ENCODE results near the gene HLA-DPA1. TPM values are rescaled to one million over a fixed set of nuclear protein-coding genes. Genes with fewer than 3 reads are reported as not detected.

The HLA-DPA1 gene
- total and polyA plus RNA-seq, 2 experiments from 2014 or later: 2.5 to 4.2 TPM

DNA sequence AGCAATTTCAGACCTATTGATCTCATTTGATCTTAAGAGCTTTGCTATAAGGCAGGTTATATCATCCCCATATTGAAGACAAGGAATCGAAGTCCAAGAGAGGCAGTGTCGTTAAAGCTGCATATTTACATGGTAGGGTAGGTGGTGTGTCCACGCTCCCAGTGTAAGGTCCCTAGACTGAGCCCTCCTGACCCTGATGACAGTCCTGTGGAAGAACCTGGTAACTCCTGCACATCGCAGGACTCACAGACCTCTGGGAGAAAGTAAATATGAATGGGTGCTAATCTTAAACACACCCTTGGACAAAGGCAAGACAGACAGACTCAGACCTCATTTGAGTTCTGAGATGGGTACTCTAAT lies 1.7 kb upstream of the HLA-DPA1 start:
- Histone ChIP-seq H3K4me2 (ENCODE audit: unreplicated experiment) (no peak overlapping the region), H3K27me3 (replicated peaks; ENCODE audit: insufficient read depth) (no peaks in the 10 kb centered on the region), H3K36me3 (ENCODE audit: low read depth) (no peaks in the 10 kb centered on the region), H3K9ac (no peak overlapping the region), H3K79me2 (ENCODE audit: insufficient read depth) (no peaks in the 10 kb centered on the region), H3F3A (ENCODE audit: insufficient read depth) (no peaks in the 10 kb centered on the region), H3K4me3 (no peak overlapping the region), H3K27ac (no peak overlapping the region), H3K4me1 (ENCODE audit: insufficient read depth) (no peaks in the 10 kb centered on the region), H4K20me1 (ENCODE audit: insufficient read depth) (no peaks in the 10 kb centered on the region), H3K9me3 (ENCODE audit: low read depth) (no peaks in the 10 kb centered on the region), H2AFZ (no peak overlapping the region), H3K9me2 (ENCODE audit: insufficient read depth) (no peaks in the 10 kb centered on the region)
- 78 to 84% methylated on average over 4 of the region's 4 CpGs for WGBS, 2 experiments (ENCODE audit: low coverage in 1 of 2, low lambda C conversion rate in 2 of 2, missing lambda C conversion rate in 2 of 2)
- TF ChIP-seq EZH2phosphoT487 (IDR thresholded peaks at IDR 0.05; ENCODE audit: insufficient read depth, low read depth): no peak
- TF ChIP-seq EZH2 (IDR thresholded peaks at IDR 0.05; ENCODE audit: insufficient read depth, poor library complexity, severe bottlenecking): no peak
- no peak for DNase-seq
- in situ Hi-C loops (cut with MboI): no loop called here

DNA sequence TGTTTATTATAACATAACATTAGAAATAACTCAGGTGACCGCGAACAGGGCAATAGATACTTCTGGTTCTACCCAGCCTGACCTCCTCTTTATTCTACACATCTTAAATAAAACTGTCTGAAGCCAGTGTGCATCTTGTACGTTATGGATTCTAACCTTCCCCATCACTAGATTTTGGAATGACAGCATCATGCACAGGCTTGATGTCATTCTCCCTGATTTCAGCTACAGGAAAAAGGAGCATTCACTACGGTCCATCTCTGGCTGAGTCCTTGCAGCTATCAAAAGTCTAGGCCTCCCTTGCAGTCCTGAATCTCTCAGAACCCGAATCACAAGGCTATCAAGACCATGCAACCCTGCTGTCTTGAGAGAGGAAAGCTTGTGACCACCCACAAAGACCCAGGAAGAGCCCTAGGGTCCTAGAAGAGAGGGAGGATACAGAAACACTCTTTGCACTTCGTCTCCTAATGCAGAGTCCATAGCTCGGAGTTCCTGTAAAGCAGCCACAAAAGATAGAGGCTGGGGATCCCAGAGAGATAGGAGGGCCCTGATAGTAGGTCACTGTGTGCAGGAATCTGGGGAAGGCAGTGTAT lies 845 bp downstream of the HLA-DPA1 start:
- no peak for DNase-seq
- H3K9me3 ChIP-seq (ENCODE audit: low read depth): no peaks in the 10 kb centered on the region
- H3K79me2 ChIP-seq (ENCODE audit: insufficient read depth): no peaks in the 10 kb centered on the region
- H3K4me2 ChIP-seq (ENCODE audit: unreplicated experiment): no peak overlapping the region
- no peak overlapping the region for H2AFZ ChIP-seq
- H3K4me1 ChIP-seq (ENCODE audit: insufficient read depth): no peaks in the 10 kb centered on the region
- H3K27me3 ChIP-seq (replicated peaks; ENCODE audit: insufficient read depth): no peaks in the 10 kb centered on the region
- no peak overlapping the region for H3K4me3 ChIP-seq
- H3K9me2 ChIP-seq (ENCODE audit: insufficient read depth): no peaks in the 10 kb centered on the region
- TF ChIP-seq EZH2 (IDR thresholded peaks at IDR 0.05; ENCODE audit: insufficient read depth, poor library complexity, severe bottlenecking) (no peak), EZH2phosphoT487 (IDR thresholded peaks at IDR 0.05; ENCODE audit: insufficient read depth, low read depth) (no peak)
- H3K27ac ChIP-seq: no peak overlapping the region
- H3K9ac ChIP-seq: no peak overlapping the region
- H3K36me3 ChIP-seq (ENCODE audit: low read depth): no peaks in the 10 kb centered on the region
- no peaks in the 10 kb centered on the region for H3F3A ChIP-seq (ENCODE audit: insufficient read depth)
- no peaks in the 10 kb centered on the region for H4K20me1 ChIP-seq (ENCODE audit: insufficient read depth)
- in situ Hi-C loops (cut with MboI): no loop called here
- 60 to 70% methylated on average over 7 of the region's 7 CpGs for WGBS, 2 experiments (ENCODE audit: low coverage in 1 of 2, low lambda C conversion rate in 2 of 2, missing lambda C conversion rate in 2 of 2)

- Histone ChIP-seq H3K4me2 (ENCODE audit: unreplicated experiment) (no peak overlapping the region), H2AFZ (no peak overlapping the region), H3K27ac (no peak overlapping the region), H3K36me3 (ENCODE audit: low read depth) (no peaks in the 10 kb centered on the region), H3F3A (ENCODE audit: insufficient read depth) (no peaks in the 10 kb centered on the region), H3K27me3 (replicated peaks; ENCODE audit: insufficient read depth) (no peaks in the 10 kb centered on the region), H3K9me3 (ENCODE audit: low read depth) (no peaks in the 10 kb centered on the region), H3K9ac (no peak overlapping the region), H4K20me1 (ENCODE audit: insufficient read depth) (no peaks in the 10 kb centered on the region), H3K4me1 (ENCODE audit: insufficient read depth) (no peaks in the 10 kb centered on the region), H3K4me3 (no peak overlapping the region), H3K9me2 (ENCODE audit: insufficient read depth) (no peaks in the 10 kb centered on the region), H3K79me2 (ENCODE audit: insufficient read depth) (no peaks in the 10 kb centered on the region)
- in situ Hi-C loops (cut with MboI): no loop called here
- WGBS, 2 experiments (ENCODE audit: low coverage in 1 of 2, low lambda C conversion rate in 2 of 2, missing lambda C conversion rate in 2 of 2): 77 to 81% methylated on average over 6 of the region's 6 CpGs
- no peak for DNase-seq
- TF ChIP-seq EZH2 (IDR thresholded peaks at IDR 0.05; ENCODE audit: insufficient read depth, poor library complexity, severe bottlenecking) (no peak), EZH2phosphoT487 (IDR thresholded peaks at IDR 0.05; ENCODE audit: insufficient read depth, low read depth) (no peak)
Measured at GRCh38 chr6:33071569-33071968, 1.9 kb downstream of the HLA-DPA1 start.

DNA sequence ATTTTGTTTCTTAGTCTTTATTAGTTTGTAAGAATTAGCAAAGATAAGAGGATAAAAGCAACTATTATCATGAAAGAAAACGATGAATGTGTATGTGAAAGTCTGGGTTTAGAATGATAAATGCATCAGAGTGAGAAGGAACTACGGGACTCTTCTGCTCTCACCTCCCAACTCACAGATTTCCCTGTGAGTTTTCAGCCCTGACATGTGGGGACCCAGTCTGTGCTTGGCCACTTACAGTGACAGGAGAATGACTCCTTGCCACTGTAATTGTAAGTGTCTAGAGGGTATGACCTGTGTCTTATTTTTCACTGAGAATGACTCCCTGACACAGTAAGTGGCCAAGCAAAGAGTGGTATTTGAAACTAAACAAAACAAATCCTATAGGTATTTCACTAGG lies 2.5 kb downstream of the HLA-DPA1 start:
- Histone ChIP-seq H3K4me3 (no peak overlapping the region), H3K27me3 (replicated peaks; ENCODE audit: insufficient read depth) (no peaks in the 10 kb centered on the region), H3K36me3 (ENCODE audit: low read depth) (no peaks in the 10 kb centered on the region), H3K9me3 (ENCODE audit: low read depth) (no peaks in the 10 kb centered on the region), H3F3A (ENCODE audit: insufficient read depth) (no peaks in the 10 kb centered on the region), H3K79me2 (ENCODE audit: insufficient read depth) (no peaks in the 10 kb centered on the region), H3K4me2 (ENCODE audit: unreplicated experiment) (no peak overlapping the region), H2AFZ (no peak overlapping the region), H3K9ac (no peak overlapping the region), H3K27ac (no peak overlapping the region), H3K9me2 (ENCODE audit: insufficient read depth) (no peaks in the 10 kb centered on the region), H3K4me1 (ENCODE audit: insufficient read depth) (no peaks in the 10 kb centered on the region), H4K20me1 (ENCODE audit: insufficient read depth) (no peaks in the 10 kb centered on the region)
- DNase-seq: no peak
- TF ChIP-seq EZH2phosphoT487 (IDR thresholded peaks at IDR 0.05; ENCODE audit: insufficient read depth, low read depth) (no peak), EZH2 (IDR thresholded peaks at IDR 0.05; ENCODE audit: insufficient read depth, poor library complexity, severe bottlenecking) (no peak)
- 65 to 69% methylated on average over 2 of the region's 2 CpGs for WGBS, 2 experiments (ENCODE audit: low coverage in 1 of 2, low lambda C conversion rate in 2 of 2, missing lambda C conversion rate in 2 of 2)
- in situ Hi-C loops (cut with MboI): no loop called here
